ENCODE data around the gene GRB2. TPM values are rescaled to one million over a fixed set of nuclear protein-coding genes. Genes with fewer than 3 reads are reported as not detected.
"Not testable (repeated sequence)": the region's sequence is repeated elsewhere in the genome, so short reads cannot be mapped to it uniquely, and the experiment has no call there.

GRB2 gene
- total and polyA plus RNA-seq, 2 experiments from 2014 or later: 132 to 198 TPM

DNA sequence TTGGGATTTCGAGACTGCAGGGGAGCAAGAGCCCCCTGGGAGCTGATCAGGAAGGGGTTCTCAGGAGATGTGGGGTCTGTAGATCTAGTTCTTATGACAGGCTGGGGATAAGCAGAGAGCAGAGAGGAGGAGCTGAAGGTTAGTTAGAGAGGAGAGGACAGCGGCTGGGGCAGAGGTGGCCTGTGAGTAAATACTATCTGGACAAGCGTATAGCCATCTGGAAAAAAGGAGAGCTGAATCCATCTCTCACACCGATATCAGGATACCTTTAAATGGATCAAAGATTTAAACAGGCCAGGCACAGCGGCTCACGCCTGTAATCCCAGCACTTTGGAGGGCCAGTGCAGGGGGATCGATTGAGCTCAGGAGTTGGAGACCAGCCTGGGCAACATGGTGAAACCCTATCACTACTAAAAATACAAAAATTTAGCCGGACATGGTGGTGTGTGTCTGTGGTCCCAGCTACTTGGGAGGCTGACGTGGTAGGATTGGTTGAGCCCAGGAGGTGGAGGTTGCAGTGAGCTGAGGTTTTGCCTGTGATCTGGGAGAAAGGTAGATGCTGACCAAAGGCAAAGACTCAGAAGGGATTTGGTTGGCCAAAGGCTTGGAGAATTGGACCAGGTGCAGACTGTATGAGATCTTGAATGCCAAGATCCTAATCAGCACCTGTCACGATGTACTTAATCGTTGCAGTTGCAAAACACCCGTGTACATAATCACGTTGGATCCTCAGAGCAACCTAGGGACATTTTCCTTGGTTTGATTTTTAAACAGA, 97.3 kb downstream of the GRB2 start:
- Histone ChIP-seq H3K36me3 (no peaks in the 10 kb centered on the region), H3K4me1 (ENCODE audit: low read depth) (no peaks in the 10 kb centered on the region)
- TF ChIP-seq, protein P1, sequence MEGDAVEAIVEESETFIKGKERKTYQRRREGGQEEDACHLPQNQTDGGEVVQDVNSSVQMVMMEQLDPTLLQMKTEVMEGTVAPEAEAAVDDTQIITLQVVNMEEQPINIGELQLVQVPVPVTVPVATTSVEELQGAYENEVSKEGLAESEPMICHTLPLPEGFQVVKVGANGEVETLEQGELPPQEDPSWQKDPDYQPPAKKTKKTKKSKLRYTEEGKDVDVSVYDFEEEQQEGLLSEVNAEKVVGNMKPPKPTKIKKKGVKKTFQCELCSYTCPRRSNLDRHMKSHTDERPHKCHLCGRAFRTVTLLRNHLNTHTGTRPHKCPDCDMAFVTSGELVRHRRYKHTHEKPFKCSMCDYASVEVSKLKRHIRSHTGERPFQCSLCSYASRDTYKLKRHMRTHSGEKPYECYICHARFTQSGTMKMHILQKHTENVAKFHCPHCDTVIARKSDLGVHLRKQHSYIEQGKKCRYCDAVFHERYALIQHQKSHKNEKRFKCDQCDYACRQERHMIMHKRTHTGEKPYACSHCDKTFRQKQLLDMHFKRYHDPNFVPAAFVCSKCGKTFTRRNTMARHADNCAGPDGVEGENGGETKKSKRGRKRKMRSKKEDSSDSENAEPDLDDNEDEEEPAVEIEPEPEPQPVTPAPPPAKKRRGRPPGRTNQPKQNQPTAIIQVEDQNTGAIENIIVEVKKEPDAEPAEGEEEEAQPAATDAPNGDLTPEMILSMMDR (IDR thresholded peaks at IDR 0.05; ENCODE audit: low read depth, low read length): no peak

DNA sequence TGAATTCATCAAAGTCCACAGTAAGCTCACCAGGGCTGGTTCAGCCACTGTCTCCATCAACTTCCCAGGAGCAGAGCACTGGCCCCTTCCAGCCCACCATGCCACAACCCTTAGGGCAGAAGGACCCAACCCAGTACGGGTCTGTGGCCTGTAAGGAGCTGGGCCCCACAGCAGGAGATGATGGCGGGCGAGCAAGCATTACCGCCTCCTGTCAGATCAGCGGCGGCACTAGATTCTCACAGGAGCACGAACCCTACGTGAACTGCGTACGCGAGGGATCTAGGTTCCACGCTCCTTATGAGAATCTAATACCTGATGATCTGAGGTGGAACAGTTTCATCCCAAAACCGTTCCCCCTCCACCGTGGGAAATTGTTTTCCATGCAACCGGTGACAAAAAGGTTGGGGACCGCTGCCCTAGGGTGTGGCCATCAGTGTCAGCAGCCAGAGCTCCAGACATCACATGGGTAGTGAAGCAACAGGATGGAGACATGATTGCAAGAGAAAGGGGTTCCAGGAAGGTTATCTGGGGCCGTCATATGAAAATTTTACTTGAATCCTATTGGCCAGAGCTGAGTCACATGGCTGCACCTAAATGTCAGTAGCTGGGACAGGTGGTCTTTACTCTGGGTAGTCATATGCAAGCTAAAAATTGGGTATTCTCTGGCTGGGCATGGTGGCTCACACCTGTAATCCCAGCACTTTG, 103.8 kb downstream of the GRB2 start:
- TF ChIP-seq, protein P1 (IDR thresholded peaks at IDR 0.05; ENCODE audit: low read depth, low read length): no peak
- Histone ChIP-seq H3K36me3 (no peaks in the 10 kb centered on the region), H3K27me3 (no peaks in the 10 kb centered on the region), H3K4me1 (ENCODE audit: low read depth) (no peaks in the 10 kb centered on the region), H3K4me3 (no peak overlapping the region), H3K9me3 (ENCODE audit: low read depth) (no peaks in the 10 kb centered on the region), H3K27ac (no peak overlapping the region)
- DNase-seq (ENCODE audit: low read depth in 1 of 2, low spot score in 1 of 2): no peak

More for the DNA sequence above, 97.3 kb downstream of the GRB2 start:
- Histone ChIP-seq H3K27ac (no peak overlapping the region), H3K27me3 (no peaks in the 10 kb centered on the region), H3K9me3 (ENCODE audit: low read depth) (no peaks in the 10 kb centered on the region), H3K4me3 (no peak overlapping the region)
- no peak for DNase-seq (ENCODE audit: low read depth in 1 of 2, low spot score in 1 of 2)

DNA sequence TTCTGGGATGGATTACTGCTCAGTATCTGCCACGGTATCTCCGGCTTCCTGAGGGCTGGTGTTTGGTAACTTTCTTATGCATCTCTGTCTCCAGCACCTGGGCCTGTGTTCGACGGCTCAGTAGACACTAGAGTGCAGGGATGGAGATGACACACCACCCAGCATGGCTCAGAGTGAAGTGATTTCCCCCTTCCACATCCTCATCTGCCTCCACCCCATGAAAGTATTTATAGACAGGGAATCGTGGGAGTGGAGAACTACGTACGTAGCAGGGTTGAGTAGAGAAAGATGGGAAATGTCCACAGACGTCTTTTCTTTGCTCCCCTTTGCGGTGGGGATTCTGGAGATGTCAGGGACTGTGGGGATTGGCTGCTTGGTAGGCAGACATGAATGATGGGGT, 104.4 kb downstream of the GRB2 start:
- H3K9me3 ChIP-seq (ENCODE audit: low read depth): no peaks in the 10 kb centered on the region
- no peak overlapping the region for H3K4me3 ChIP-seq
- no peaks in the 10 kb centered on the region for H3K36me3 ChIP-seq
- no peak for DNase-seq (ENCODE audit: low read depth in 1 of 2, low spot score in 1 of 2)
- H3K4me1 ChIP-seq (ENCODE audit: low read depth): no peaks in the 10 kb centered on the region
- H3K27me3 ChIP-seq: no peaks in the 10 kb centered on the region
- TF ChIP-seq, protein P1 (IDR thresholded peaks at IDR 0.05; ENCODE audit: low read depth, low read length): no peak
- no peak overlapping the region for H3K27ac ChIP-seq

DNA sequence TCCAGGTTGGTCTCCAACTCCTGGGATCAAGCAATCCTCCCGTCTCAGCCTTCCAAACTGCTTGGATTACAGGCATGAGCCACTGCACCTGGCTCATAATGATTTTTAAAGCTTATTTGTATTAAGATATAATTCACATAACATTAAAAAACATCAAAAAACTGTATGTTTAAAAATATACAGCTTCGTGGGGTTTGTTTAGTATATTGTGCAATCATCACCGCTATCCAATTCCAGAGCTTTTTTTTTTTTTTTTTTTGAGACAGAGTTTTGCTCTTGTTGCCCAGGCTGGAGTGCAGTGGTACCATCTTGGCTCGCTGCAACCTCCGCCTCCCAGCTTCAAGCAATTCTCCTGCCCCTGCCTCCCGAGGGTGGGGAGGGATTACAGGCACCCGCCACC, 105.2 kb downstream of the GRB2 start:
- no peaks in the 10 kb centered on the region for H3K36me3 ChIP-seq
- H3K9me3 ChIP-seq (ENCODE audit: low read depth): no peaks in the 10 kb centered on the region
- no peaks in the 10 kb centered on the region for H3K27me3 ChIP-seq
- no peak for DNase-seq (ENCODE audit: low read depth in 1 of 2, low spot score in 1 of 2)
- H3K4me1 ChIP-seq (ENCODE audit: low read depth): peaks cover 3% of the 10 kb centered on the region
- no peak overlapping the region for H3K4me3 ChIP-seq
- TF ChIP-seq, protein P1 (IDR thresholded peaks at IDR 0.05; ENCODE audit: low read depth, low read length): no peak
- H3K27ac ChIP-seq: no peak overlapping the region

DNA sequence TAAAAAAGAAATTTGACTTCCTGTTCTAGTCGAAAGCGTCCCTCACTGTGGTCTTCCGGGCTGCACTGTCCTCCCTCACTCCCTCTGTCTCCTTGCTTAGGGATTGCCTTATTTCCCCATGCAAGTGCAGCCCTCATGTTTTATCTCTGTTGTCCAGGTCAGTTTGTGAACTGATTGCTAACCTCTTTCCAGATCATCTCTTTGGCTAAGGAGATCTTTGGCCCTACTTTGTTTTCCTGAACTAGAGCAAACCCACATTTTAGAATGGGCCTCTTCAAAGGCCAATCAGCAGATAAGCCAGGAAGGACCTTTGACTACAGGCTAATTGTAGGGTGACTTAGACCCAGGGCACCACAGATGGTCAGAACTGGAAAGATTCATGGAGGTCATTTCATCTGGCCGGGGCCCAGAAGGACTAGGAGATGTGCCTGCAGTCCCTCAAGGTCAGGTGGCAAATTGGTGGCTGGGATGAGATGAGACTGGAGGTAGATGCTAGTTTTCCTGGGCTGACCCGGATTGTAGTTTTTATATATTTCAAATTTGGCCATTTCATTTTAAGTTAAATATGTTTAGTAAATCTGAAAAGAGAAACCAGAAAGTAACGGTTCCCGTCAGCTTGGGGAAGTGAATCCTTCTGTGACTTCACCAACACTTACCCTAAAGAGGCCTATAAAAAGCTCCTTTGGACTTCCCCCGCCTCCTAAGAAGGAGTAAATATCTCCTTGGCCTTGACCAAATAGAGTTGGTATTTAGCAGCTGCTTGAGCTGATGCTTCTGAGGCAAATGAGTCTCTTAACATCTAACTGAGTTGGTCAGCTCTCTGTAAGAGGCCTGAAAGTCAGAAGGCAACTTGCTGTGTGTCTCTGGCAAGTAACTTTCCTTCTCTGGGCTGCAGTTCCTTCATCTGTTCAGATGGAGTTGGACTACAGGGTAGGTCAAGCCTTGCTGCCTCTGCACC, 110.0 kb downstream of the GRB2 start:
- Histone ChIP-seq H3K9me3 (ENCODE audit: low read depth) (no peaks in the 10 kb centered on the region), H3K27ac (peak overlapping the region; percentile 38), H3K27me3 (no peaks in the 10 kb centered on the region), H3K4me1 (ENCODE audit: low read depth) (peaks cover 5% of the 10 kb centered on the region), H3K4me3 (no peak overlapping the region), H3K36me3 (no peaks in the 10 kb centered on the region)
- TF ChIP-seq, protein P1 (IDR thresholded peaks at IDR 0.05; ENCODE audit: low read depth, low read length): no peak
- no peak for DNase-seq (ENCODE audit: low read depth in 1 of 2, low spot score in 1 of 2)

DNA sequence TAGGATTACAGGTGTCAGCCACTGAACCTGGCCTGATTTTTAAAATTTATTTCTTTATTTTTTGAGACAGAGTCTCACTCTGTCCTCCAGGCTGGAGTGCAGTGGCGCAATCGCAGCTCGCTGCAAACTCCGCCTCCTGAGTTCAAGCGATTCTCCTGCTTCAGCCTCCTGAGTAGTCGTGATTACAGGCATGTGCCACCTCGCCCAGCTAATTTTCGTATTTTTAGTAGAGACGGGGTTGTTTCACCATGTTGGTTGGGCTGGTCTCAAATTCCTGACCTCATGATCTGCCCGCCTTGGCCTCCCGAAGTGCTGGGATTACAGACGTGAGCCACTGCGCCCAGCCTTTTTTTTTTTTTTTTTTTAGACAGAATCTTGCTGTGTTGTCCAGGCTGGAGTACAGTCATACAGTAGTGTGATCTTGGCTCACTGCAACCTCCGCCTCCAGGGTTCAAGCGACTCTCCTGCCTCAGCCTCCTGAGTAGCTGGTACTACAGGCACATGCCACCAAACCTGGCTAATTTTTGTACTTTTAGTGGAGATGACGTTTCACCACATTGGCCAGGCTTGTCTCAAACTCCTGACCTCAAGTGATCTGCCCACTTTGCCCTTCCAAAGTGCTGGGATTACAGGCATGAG, 112.5 kb downstream of the GRB2 start:
- not testable (repeated sequence) for H3K36me3 ChIP-seq; H3K4me1 ChIP-seq (ENCODE audit: low read depth); H3K27me3 ChIP-seq; DNase-seq (ENCODE audit: low read depth in 1 of 2, low spot score in 1 of 2); H3K9me3 ChIP-seq (ENCODE audit: low read depth); H3K27ac ChIP-seq; H3K4me3 ChIP-seq

Measured in cardiac muscle cell (in vitro differentiated cells and primary cell).